ENCODE results near the gene INSR. TPM values are rescaled to one million over a fixed set of nuclear protein-coding genes. Genes with fewer than 3 reads are reported as not detected.
"Not testable (repeated sequence)": the region's sequence is repeated elsewhere in the genome, so short reads cannot be mapped to it uniquely, and the experiment has no call there.

The INSR gene
- total RNA-seq, 3 donors from 2014 or later: 1.3 to 2.3 (median 1.6) TPM

DNA sequence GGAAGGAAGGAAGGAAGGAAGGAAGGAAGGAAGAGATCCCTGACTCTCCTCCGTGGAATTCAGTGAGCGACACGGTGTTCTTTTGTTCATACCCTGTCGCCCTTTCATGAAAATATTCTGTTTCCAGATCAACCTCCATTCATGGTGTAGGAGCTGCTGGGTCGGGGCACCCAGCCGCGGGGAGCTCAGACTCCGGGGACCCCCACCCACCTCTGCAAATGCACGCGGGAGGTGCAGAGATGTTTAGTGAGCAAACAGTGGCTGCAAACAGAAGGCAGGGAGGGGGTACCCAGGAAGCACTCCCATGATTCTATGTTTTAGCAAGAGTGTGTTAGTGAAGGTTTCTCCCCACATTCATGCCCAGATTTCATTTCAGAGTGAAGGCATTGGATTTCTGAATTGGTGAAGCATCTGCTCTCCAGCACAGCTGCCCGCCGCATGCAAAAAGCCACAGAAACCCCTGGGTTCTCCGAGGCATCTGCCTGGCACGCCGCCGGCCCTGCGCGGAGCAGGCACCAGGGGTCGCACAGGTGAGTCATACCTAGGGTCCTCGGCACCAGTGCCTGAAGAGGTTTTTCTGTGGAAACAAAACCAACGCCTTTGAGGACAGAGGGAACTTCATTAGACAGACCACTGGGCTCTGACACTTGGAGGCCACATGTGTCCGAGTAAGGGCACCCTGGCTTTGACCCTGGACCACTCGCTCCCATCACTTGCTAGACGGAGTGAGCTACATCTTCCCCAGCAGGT, 144.1 kb downstream of the INSR start:
- no peak for DNase-seq
- Mint-ChIP-seq H3K9me3 (no peaks in the 10 kb centered on the region), H3K4me1 (ENCODE audit: low read depth) (no peaks in the 10 kb centered on the region), H3K4me3 (no peak overlapping the region), H3K27me3 (ENCODE audit: low read depth) (no peaks in the 10 kb centered on the region), H3K36me3 (ENCODE audit: insufficient read depth) (no peaks in the 10 kb centered on the region)
- no peak for ATAC-seq

- not testable (repeated sequence) for DNase-seq
Measured at GRCh38 chr19:7147119-7147675, 147.0 kb downstream of the INSR start.

GRCh38 chr19:7146086-7146485, 148.1 kb downstream of the INSR start:
- not testable (repeated sequence) for H3K9me3 Mint-ChIP-seq; DNase-seq; H3K27me3 Mint-ChIP-seq (ENCODE audit: low read depth); H3K4me3 Mint-ChIP-seq; H3K4me1 Mint-ChIP-seq (ENCODE audit: low read depth); ATAC-seq; H3K36me3 Mint-ChIP-seq (ENCODE audit: insufficient read depth)

More at GRCh38 chr19:7147119-7147675, 147.0 kb downstream of the INSR start:
- H3K9me3 Mint-ChIP-seq; H3K36me3 Mint-ChIP-seq (ENCODE audit: insufficient read depth); H3K4me3 Mint-ChIP-seq; ATAC-seq; H3K27me3 Mint-ChIP-seq (ENCODE audit: low read depth); H3K4me1 Mint-ChIP-seq (ENCODE audit: low read depth): not testable (repeated sequence)

DNA sequence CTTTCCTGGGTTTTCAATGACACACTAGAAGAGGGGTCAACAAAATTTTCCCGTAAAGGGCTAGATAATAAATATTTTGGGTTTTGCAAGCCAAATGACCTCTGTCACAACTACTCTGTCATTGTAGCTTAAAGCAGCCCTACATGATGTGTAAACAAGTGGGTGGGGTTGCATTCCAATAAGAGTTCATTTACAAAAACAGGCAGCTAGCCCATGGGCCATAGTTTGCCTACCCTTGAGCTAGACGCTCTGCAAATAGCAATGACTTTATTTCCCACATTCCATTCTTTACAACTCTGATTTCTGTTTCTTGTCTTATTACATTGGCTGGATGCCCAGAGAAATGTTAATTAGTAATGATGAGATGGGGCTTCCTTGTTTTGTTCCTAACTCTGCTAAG, 148.7 kb downstream of the INSR start:
- no peaks in the 10 kb centered on the region for H3K36me3 Mint-ChIP-seq (ENCODE audit: insufficient read depth)
- DNase-seq: no peak
- no peak for ATAC-seq

DNA sequence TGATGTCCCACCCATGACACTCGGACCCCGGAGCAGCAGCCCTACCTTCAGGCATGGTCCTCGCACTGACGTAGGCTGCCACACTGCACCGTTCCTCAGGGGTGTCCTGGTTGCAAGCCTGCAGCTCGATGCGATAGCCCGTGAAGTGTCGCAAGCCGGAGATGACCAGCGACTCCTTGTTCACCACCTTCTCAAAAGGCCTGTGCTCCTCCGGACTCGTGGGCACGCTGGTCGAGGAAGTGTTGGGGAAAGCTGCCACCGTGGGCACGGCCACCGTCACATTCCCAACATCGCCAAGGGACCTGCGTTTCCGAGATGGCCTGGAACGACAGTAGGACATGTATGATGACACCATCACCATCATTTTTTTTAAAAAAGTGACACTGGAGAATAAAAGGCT, 151.4 kb downstream of the INSR start:
- Mint-ChIP-seq H3K4me1 (ENCODE audit: low read depth) (no peaks in the 10 kb centered on the region), H3K4me3 (no peak overlapping the region), H3K36me3 (ENCODE audit: insufficient read depth) (no peaks in the 10 kb centered on the region), H3K9me3 (no peaks in the 10 kb centered on the region), H3K27me3 (ENCODE audit: low read depth) (no peaks in the 10 kb centered on the region)
- DNase-seq: no peak
- no peak for ATAC-seq

More for the DNA sequence above, 148.7 kb downstream of the INSR start:
- no peak overlapping the region for H3K4me3 Mint-ChIP-seq
- H3K4me1 Mint-ChIP-seq (ENCODE audit: low read depth): no peaks in the 10 kb centered on the region
- H3K9me3 Mint-ChIP-seq: no peaks in the 10 kb centered on the region
- no peaks in the 10 kb centered on the region for H3K27me3 Mint-ChIP-seq (ENCODE audit: low read depth)

DNA sequence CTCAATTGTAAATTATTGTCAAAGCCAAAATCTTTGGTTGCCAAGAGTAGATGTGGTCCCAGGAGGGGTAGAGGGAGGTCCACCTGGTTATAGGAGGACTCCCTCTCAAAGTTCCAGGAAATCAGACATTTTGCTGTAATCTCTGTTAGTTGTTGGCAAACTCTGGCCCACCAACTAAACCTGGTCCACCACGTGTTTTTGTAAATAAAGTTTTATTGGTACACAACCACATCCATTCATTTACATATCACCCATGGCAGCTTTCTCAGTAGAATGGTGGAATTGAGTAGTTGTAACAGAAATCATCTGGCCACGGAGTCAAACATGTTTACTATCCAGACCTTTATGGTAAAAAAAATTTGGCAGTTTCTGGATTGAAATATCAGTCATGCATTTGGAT, 154.1 kb downstream of the INSR start:
- H3K4me1 Mint-ChIP-seq (ENCODE audit: low read depth): no peaks in the 10 kb centered on the region
- ATAC-seq: no peak
- H3K4me3 Mint-ChIP-seq: no peak overlapping the region
- no peak for DNase-seq
- no peaks in the 10 kb centered on the region for H3K27me3 Mint-ChIP-seq (ENCODE audit: low read depth)
- no peaks in the 10 kb centered on the region for H3K36me3 Mint-ChIP-seq (ENCODE audit: insufficient read depth)
- H3K9me3 Mint-ChIP-seq: no peaks in the 10 kb centered on the region

GRCh38 chr19:7139095-7139494, 155.1 kb downstream of the INSR start:
- no peaks in the 10 kb centered on the region for H3K36me3 Mint-ChIP-seq (ENCODE audit: insufficient read depth)
- H3K4me3 Mint-ChIP-seq: no peak overlapping the region
- no peaks in the 10 kb centered on the region for H3K4me1 Mint-ChIP-seq (ENCODE audit: low read depth)
- ATAC-seq: no peak
- no peaks in the 10 kb centered on the region for H3K27me3 Mint-ChIP-seq (ENCODE audit: low read depth)
- H3K9me3 Mint-ChIP-seq: no peaks in the 10 kb centered on the region
- no peak for DNase-seq

- Mint-ChIP-seq H3K4me3 (no peak overlapping the region), H3K9me3 (no peaks in the 10 kb centered on the region), H3K4me1 (ENCODE audit: low read depth) (no peaks in the 10 kb centered on the region), H3K27me3 (ENCODE audit: low read depth) (no peaks in the 10 kb centered on the region), H3K36me3 (ENCODE audit: insufficient read depth) (no peaks in the 10 kb centered on the region)
- no peak for ATAC-seq
- no peak for DNase-seq
Measured at GRCh38 chr19:7138402-7138801, 155.8 kb downstream of the INSR start.

- H3K27me3 Mint-ChIP-seq (ENCODE audit: low read depth): no peaks in the 10 kb centered on the region
- ATAC-seq (no peak), DNase-seq (no peak)
- H3K4me3 Mint-ChIP-seq: no peak overlapping the region
- H3K4me1 Mint-ChIP-seq (ENCODE audit: low read depth): no peaks in the 10 kb centered on the region
- no peaks in the 10 kb centered on the region for H3K9me3 Mint-ChIP-seq
- no peaks in the 10 kb centered on the region for H3K36me3 Mint-ChIP-seq (ENCODE audit: insufficient read depth)
Measured at GRCh38 chr19:7137120-7137519, 157.1 kb downstream of the INSR start.

DNA sequence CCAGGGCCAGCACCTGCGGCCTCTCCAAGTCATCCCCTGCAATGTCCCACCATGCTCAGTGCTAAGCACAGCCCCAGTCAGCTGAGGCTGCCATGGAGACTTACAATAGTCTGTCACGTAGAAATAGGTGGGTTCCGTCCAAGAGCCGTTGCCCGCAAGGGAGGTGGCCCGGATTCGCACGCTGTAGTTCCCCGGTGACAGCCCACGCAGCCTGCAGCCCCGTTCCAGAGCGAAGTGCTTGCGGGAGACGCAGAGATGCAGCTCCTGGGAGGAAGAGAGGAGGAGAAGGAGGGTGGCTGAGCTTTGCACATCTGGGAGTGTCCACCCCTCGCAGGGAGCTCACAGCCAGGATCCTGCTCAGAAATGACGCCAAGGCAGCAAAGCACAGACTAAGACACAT, 162.2 kb downstream of the INSR start:
- ATAC-seq (no peak), DNase-seq (no peak)
- Mint-ChIP-seq H3K27me3 (ENCODE audit: low read depth) (no peaks in the 10 kb centered on the region), H3K9me3 (no peaks in the 10 kb centered on the region), H3K4me1 (ENCODE audit: low read depth) (no peaks in the 10 kb centered on the region), H3K4me3 (no peak overlapping the region), H3K36me3 (ENCODE audit: insufficient read depth) (no peaks in the 10 kb centered on the region)

DNA sequence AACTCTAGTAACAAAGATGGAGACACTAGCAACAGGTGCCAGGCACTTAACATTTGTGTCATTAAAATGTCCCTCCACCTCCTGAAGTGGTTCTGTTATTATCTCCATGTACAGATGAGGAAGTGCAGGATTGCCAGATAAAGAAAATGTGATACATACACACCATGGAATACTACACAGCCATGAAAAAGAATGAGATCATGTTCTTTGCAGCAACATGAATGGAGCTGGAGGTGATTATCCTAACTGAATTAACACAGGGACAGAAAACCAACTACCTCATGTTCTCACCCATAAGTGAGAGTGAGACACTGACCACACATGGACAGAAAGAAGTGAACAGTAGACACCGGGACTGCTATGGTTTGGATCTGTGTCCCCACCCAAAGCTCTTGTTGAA, 164.2 kb downstream of the INSR start:
- ATAC-seq (no peak), DNase-seq (no peak)
- Mint-ChIP-seq H3K9me3 (no peaks in the 10 kb centered on the region), H3K27me3 (ENCODE audit: low read depth) (no peaks in the 10 kb centered on the region), H3K36me3 (ENCODE audit: insufficient read depth) (no peaks in the 10 kb centered on the region), H3K4me1 (ENCODE audit: low read depth) (no peaks in the 10 kb centered on the region), H3K4me3 (no peak overlapping the region)

GRCh38 chr19:7126132-7126531, 168.1 kb downstream of the INSR start:
- Mint-ChIP-seq H3K4me3 (no peak overlapping the region), H3K4me1 (ENCODE audit: low read depth) (no peaks in the 10 kb centered on the region)
- no peak for DNase-seq

GRCh38 chr19:7125221-7125620, 169.0 kb downstream of the INSR start:
- no peak overlapping the region for H3K4me3 Mint-ChIP-seq

More at GRCh38 chr19:7126132-7126531, 168.1 kb downstream of the INSR start:
- no peak for ATAC-seq
- Mint-ChIP-seq H3K36me3 (ENCODE audit: insufficient read depth) (no peaks in the 10 kb centered on the region), H3K9me3 (no peaks in the 10 kb centered on the region), H3K27me3 (ENCODE audit: low read depth) (no peaks in the 10 kb centered on the region)

GRCh38 chr19:7124782-7125181, 169.4 kb downstream of the INSR start:
- Mint-ChIP-seq H3K27me3 (ENCODE audit: low read depth) (no peaks in the 10 kb centered on the region), H3K36me3 (ENCODE audit: insufficient read depth) (no peaks in the 10 kb centered on the region), H3K4me3 (no peak overlapping the region), H3K9me3 (no peaks in the 10 kb centered on the region), H3K4me1 (ENCODE audit: low read depth) (no peaks in the 10 kb centered on the region)
- no peak for DNase-seq
- no peak for ATAC-seq

More at GRCh38 chr19:7125221-7125620, 169.0 kb downstream of the INSR start:
- no peak for DNase-seq
- no peaks in the 10 kb centered on the region for H3K4me1 Mint-ChIP-seq (ENCODE audit: low read depth)
- H3K27me3 Mint-ChIP-seq (ENCODE audit: low read depth): no peaks in the 10 kb centered on the region
- no peak for ATAC-seq
- no peaks in the 10 kb centered on the region for H3K9me3 Mint-ChIP-seq
- H3K36me3 Mint-ChIP-seq (ENCODE audit: insufficient read depth): no peaks in the 10 kb centered on the region

- DNase-seq (no peak), ATAC-seq (no peak)
- no peaks in the 10 kb centered on the region for H3K27me3 Mint-ChIP-seq (ENCODE audit: low read depth)
- no peaks in the 10 kb centered on the region for H3K36me3 Mint-ChIP-seq (ENCODE audit: insufficient read depth)
- no peaks in the 10 kb centered on the region for H3K4me1 Mint-ChIP-seq (ENCODE audit: low read depth)
- H3K4me3 Mint-ChIP-seq: no peak overlapping the region
- no peaks in the 10 kb centered on the region for H3K9me3 Mint-ChIP-seq
Measured at GRCh38 chr19:7122701-7123100, 171.5 kb downstream of the INSR start.

Measured in activated T-cell treated with anti-CD3 and anti-CD28 coated beads, Interleukin-2, amount 50 U/mL, for 4 hours (primary cell).